CD4-positive, alpha-beta T cell treated with Interleukin-15 for 4 hours (primary cell): Measurements from ENCODE around the gene FHOD3.
"Not testable (repeated sequence)": the region's sequence is repeated elsewhere in the genome, so short reads cannot be mapped to it uniquely, and the experiment has no call there.

Experiments
- DNase-seq: peaks from one replicate; pipeline ENCODE4 v3.0.0-alpha.2; 2020; ENCODE audit warnings: low spot score

Gene FHOD3

DNA sequence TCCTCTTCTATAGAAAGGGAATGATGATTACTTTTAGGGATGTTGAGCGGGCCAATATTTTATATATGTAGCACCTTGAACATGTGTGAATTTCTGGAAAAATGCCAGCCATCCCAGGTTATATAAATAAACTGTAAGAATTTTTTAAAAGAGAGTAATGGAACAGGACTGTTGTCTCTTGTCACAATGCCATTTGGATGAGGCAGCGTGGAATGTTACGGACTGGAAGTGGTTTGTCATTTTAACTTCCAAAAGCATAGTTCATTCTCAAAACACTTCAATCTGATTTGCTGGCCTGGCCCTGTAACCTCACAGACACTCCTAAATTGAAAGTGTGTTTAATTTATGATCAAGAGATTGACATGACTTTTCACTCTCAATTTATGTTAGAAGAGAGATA is 460.5 kb downstream of the FHOD3 start:
- no peak for DNase-seq

DNA sequence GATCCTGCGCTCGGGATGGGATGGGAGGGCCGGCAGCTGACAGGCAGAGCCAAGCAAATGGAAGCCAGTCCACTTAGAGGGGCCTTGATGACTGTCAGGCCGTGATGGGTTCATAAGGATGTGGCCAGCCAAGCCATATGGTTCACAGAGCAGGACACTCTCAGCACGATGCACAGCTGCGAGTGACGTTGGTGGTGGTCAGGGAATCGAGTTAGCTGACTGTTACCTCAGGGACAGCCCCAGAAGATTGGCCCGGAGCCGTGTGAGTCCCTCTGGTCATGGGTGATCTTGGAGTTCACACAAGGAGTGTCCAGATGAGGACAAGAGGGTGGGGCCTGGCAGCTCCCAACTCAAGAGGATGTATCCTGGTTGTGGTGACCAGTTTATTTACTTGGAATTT is 461.1 kb downstream of the FHOD3 start:
- no peak for DNase-seq

DNA sequence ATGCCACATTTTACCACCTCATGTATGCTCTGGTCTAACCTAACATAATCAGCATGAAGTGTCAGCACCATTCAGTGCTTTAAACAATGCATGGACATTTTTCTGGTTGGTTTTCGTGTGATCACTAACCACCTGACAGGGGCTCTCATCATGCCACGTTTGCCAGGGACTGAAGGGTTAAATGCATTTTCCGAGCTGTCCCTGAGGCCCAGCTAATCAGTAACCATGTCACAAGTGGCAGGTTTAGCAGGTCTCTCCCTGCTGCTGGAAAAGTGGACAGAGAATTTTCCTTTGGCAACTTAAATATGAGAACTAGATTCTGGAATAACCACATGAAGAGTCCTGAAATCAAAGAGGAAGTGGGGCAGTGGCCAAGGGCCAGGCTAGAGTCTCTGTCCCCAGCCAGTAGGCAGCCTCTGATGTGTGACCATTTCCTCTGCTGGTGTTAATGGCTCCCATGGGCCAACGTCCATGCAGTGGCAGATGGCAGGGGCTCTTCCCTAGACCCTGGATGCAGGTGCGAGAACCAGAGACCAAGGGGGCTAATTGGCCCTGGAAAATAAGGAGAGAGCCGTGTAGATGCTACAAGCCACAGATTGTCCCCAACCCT is 461.8 kb downstream of the FHOD3 start:
- no peak for DNase-seq

- DNase-seq, result no peak
Observed at GRCh38 chr18:36760598-36760997, 463.1 kb downstream of the FHOD3 start.

GRCh38 chr18:36761186-36761698 is 463.7 kb downstream of the FHOD3 start:
- DNase-seq, result no peak

- no peak for DNase-seq
Observed at GRCh38 chr18:36762074-36762473, 464.6 kb downstream of the FHOD3 start.

- DNase-seq, result not testable (repeated sequence)
Observed at GRCh38 chr18:36762965-36763364, 465.5 kb downstream of the FHOD3 start.

DNA sequence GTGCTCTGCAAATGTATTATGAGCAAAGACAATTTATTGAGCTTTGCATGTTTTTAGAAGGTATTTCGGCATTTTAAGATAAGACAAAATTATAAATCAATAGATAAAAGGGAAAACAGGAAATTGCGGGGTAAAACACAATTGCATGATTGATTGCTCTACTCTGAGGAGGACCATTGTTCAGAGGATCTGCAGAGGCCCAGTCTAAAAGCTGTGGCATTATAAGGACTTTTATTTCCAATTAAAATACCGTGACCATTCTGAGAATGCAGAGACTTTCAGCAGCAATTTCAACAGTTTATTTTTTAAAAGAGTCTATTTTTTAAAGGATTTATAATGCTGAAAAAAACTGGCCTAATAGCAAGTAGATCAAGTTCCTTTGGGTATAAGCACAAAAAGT is 469.3 kb downstream of the FHOD3 start:
- no peak for DNase-seq

DNA sequence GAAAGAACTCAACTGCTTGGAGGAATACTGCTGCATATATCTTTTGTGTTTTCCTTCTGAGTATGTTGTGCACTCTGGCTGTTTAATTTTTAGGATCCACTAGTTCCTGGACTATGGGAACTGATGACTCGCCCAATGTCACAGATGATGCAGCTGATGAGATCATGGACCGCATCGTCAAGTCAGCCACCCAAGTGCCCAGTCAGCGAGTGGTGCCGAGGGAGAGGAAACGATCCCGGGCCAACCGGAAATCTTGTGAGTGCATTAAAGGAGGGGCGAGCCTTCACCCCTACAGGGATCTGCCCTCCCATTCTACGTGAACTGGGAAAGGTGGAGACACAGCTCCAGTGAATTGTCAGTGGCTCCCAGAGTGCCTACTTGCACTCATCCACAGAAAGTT is 471.7 kb downstream of the FHOD3 start:
- DNase-seq, result no peak

GRCh38 chr18:36769611-36770314 is 472.2 kb downstream of the FHOD3 start:
- no peak for DNase-seq

DNA sequence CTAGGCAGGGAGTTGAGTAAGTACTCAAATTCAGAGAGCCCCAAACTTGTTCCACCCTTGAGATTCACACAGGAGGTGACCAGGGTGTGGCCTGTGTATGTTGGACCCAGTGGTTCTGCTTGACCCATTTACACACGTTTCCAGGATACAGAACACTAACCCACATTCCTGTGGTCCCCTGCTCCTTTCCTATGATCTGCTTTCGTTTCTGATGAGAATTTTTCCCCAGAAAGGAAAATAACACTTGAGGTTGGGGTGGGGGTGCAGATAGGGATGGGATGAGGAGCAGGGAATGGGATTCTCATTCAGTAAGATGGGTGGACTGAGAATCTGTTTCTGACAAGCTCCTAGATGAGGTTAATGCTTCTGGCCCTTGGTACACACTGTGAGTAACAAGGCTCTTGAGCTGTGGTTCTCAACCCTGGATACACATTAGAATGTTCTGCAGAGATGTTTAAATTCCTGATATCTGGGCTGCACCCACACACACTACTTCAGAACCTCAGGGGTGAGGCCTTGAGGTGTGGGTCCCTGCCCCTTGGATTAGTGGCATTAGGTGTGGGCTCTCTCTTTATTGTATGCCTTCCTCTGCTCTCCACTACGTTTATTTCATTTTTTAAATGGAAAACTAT is 472.9 kb downstream of the FHOD3 start:
- no peak for DNase-seq

- no peak for DNase-seq
Observed at GRCh38 chr18:36771245-36771644, 473.7 kb downstream of the FHOD3 start.

DNA sequence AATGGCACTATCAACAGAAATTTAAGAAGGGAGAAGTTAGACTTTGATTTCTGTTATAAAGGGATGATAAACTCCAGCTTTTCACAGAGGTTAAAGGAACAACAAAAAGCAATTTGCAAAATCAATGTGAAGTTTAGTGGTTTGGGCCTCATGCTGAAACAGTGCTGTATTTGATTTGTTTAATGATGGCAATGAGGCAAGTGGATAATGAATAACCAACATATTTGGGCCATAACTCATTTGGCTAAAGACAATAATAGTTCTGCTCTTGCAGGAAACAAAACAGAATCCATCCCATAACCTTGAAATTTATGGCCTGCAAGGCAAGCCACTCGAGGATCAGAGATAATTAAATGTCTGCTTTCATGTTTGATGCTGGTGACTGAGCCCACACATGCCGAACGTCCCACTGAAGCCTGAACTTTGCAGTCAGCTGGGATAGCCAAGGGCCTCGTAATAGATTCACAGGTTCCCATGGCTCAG is 474.8 kb downstream of the FHOD3 start:
- no peak for DNase-seq

DNA sequence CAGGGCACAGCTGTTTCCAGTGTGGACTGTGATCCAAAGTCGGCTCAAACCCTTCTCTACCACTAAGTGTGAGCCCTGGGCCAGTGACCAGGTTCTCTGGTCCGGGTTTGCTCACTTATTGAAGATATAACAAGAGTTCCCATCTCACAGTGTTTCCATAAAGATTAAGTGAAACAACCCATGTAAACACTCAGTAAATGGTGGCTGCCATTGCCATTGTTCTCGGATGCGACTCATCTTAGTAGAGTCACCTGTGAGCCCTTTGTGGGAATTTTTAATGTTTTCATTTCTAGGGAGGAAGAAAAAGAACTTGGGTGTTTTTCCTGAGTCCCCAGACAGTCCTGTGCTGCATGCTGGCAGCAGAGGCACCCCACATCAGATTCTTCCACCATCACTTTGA is 477.9 kb downstream of the FHOD3 start:
- no peak for DNase-seq

- DNase-seq, result no peak
Observed at GRCh38 chr18:36776650-36777049, 479.1 kb downstream of the FHOD3 start.

DNA sequence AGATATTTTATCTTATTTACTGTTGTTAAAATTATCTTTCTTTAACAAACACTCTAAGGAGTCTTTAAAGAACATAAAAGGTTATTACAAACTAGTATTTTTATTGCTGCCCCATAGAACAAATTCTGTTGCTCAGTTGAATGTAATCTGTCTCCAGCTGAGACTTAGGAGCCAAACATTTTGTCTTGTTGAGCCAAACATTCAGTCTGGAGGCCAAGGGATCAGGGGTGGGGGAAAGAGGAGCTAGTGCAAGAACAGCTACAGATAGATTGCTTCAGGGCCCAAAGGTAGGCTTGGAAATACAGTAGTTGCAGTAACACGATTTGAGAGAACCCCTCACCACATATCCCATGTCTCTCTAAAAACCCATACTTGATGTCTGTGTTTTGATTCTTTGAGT is 480.1 kb downstream of the FHOD3 start:
- no peak for DNase-seq

GRCh38 chr18:36780748-36781147 is 483.2 kb downstream of the FHOD3 start:
- DNase-seq, result no peak

- DNase-seq, result no peak
Observed at GRCh38 chr18:36782710-36783109, 485.2 kb downstream of the FHOD3 start.

DNA sequence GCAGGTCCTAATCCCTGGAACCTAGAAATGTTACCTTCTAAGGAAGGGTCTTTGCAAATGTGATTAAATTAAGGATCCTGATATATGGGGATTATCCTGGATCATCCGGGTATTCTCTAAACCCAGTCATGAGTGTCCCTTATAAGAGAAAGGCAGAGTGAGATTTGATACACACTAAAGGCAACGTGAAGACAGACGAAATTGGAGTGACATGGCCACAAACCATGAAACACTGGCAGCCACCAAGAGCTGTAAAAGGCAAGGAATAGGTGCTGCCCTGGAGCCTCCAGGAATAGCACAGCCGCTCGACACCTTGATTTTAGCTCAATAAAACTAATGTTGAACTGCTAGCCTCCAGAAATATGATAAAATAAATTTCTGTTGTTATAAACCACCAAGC is 486.3 kb downstream of the FHOD3 start:
- no peak for DNase-seq

DNA sequence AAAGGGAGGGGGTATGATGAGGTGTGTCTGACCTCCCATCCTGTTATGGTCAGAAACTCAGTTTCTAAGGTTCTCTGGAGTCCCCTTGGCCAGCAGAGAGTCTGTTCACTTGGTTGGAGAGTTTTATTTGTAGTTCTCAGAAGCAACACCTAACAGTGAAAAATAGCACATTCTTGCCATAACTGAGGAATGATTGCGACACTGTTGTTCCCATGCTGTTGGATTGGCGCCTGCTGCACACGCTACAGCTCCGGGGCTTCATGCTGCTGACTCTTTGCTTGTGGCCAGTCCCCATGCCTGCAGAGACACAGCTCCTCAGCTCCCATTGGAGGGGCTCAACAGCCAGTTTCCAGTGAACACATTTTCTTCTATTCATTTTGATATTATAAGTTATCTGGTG is 489.2 kb downstream of the FHOD3 start:
- DNase-seq, result no peak

DNA sequence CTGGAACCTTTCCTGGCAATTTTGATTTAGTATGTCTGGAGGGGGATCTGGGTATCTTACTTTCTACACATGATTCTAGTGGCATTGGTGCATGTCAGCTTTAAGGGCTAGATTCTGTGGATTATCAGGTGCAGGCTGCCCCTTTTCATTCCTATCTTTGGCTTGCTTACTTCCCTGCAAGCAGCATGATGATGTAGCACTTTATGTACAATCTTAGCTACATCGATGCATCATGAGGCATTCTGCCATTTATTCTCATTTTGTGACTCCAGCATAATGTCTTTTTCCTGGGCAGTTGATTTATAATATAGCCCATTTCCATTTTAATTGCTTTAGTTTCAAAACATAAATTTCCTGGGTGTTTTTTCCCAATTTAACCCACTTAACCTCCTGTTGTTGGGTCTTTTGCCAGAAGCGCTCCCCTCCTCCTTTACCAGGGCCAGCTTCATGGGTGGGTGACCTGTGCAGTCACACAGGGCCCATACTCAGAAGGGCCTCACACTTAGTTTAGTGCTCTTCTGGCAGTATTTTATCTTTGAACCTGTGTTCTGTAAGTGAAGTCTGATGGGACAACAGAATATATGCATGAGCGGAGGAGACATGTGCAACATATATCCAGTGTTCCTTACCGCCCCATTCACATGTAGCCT is 495.2 kb downstream of the FHOD3 start:
- DNase-seq, result no peak

DNA sequence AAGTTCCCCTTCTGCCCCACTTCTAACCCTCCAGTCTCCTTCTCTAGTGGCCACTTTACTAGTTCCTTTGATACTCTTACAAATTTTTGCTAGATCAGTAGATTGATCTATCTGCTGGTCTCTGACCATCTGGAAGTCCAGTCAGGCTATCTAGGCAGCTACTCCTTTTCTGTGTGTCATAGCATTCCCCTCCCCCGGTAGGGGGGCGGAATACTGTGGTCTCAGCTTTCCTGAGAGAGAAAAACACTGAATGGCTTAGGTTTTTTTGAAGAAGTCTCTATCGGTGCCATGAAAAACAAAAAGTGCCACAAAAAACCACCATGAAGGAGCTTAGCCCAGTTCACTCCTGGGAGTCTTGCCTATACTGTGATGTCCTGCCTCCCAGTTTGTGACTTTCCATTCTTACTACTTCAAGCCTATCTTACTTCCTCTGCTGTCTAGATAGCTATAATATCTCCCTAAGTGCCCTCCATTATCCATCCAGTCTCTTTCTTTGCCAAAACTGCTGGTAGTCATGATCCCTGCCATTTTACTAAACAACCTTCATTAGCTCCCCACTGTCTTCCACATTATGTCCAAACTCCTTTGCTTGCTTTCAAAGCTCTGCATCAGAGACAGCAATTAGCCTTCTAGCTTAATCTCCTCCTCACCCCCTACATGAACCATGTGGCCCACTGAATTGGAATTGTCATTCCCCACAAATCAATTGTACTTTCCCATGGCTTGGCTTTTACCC is 501.4 kb downstream of the FHOD3 start:
- DNase-seq, result no peak
